Suprapubic skin (tissue), 4 donors: Measurements from ENCODE around the gene ACER1. TPM values are rescaled to one million over a fixed set of nuclear protein-coding genes. Genes with fewer than 3 reads are reported as not detected.
"Not testable (repeated sequence)": the region's sequence is repeated elsewhere in the genome, so short reads cannot be mapped to it uniquely, and the experiment has no call there.

Experiments
- DNase-seq, 2 donors: peaks; one replicate each; pipeline ENCODE4 v3.0.0-alpha.2; 2019; ENCODE audit warnings: low spot score in 2 of 2
- H3K27ac ChIP-seq: fragments of 200-600 bp; sonication (generic); one replicate; pipeline ENCODE4 v1.5.1; 2019
- H3K27me3 ChIP-seq: fragments of 200-600 bp; sonication (generic); one replicate; pipeline ENCODE4 v1.5.1; 2019
- H3K36me3 ChIP-seq: fragments of 200-600 bp; sonication (generic); one replicate; pipeline ENCODE4 v1.5.1; 2019
- H3K4me1 ChIP-seq: fragments of 200-600 bp; sonication (generic); one replicate; pipeline ENCODE4 v1.5.1; 2019
- H3K4me3 ChIP-seq: fragments of 200-600 bp; sonication (generic); one replicate; pipeline ENCODE4 v1.5.1; 2019; ENCODE audit warnings: mild to moderate bottlenecking
- H3K9me3 ChIP-seq: fragments of 200-600 bp; sonication (generic); one replicate; pipeline ENCODE4 v1.5.1; 2019
- EP300 ChIP-seq: sonication (generic); formaldehyde crosslinking; IDR thresholded peaks from one replicate; pipeline ENCODE4 v1.6.1; 2017; ENCODE audit warnings: antibody characterized with exemption
- POLR2A ChIP-seq, 2 donors: fragments of 450-650 bp; IDR thresholded peaks; one replicate each; pipeline ENCODE4 v1.6.1; 2017; ENCODE audit warnings: antibody characterized with exemption in 2 of 2, mild to moderate bottlenecking in 2 of 2, moderate library complexity in 2 of 2
- POLR2AphosphoS5 ChIP-seq, 3 donors: sonication (generic); formaldehyde crosslinking; IDR thresholded peaks; one replicate each; pipeline ENCODE4 v1.6.1; 2017; ENCODE audit warnings: antibody characterized with exemption in 3 of 3
- whole genome bisulfite sequencing: methylation state at CpG from one replicate; pipeline ENCODE4 v1.1.5; 2018; 5-methylcytosine and 5-hydroxymethylcytosine counted together
- total RNA-seq, 4 donors: library from RNA; depleted of rRNA; stranded (reverse); fragments of >200 nt; gene quantifications; one replicate each; pipeline ENCODE4 v1.1.0, GENCODE V29; 2016
- TF ChIP-seq, protein P1 (sequence below), 2 donors: fragments of 200-600 bp in 1 of 2; fragments of 450-650 bp in 1 of 2; sonication (generic) in 1 of 2; IDR thresholded peaks; one replicate each; pipeline ENCODE4 v1.5.1; 2016 to 2019; ENCODE audit warnings: antibody characterized with exemption in 2 of 2, mild to moderate bottlenecking in 1 of 2, moderate library complexity in 1 of 2

The ACER1 gene
- total RNA-seq, 4 donors from 2014 or later, result 22.2 to 81.4 (median 51.8) TPM

DNA sequence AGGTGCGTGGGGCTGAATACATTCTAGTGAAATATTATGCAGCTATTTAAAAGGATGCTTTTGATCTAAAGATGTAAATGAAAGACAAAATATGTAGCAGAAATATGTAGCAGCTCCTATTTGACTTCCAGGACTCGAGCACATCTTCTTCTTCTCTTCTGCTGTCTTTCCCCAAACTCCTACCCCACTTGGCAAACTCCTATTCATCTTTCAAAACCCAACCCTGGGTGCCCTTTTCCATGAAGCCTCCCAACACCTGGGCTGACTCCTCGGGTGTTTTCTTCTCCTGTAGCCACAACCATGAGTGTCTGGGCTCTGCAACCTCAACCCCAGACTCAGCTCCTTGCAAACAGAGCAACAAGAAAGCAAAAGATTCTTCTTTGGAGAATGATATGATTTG is 11.1 kb downstream of the ACER1 start:
- H3K9me3 ChIP-seq, result no peaks in the 10 kb centered on the region
- DNase-seq, result no peak
- H3K27ac ChIP-seq, result no peak overlapping the region
- TF ChIP-seq POLR2A (IDR thresholded peaks at IDR 0.05) (no peak), EP300 (no peak), POLR2AphosphoS5 (IDR thresholded peaks at IDR 0.05) (no peak)
- TF ChIP-seq, protein P1, sequence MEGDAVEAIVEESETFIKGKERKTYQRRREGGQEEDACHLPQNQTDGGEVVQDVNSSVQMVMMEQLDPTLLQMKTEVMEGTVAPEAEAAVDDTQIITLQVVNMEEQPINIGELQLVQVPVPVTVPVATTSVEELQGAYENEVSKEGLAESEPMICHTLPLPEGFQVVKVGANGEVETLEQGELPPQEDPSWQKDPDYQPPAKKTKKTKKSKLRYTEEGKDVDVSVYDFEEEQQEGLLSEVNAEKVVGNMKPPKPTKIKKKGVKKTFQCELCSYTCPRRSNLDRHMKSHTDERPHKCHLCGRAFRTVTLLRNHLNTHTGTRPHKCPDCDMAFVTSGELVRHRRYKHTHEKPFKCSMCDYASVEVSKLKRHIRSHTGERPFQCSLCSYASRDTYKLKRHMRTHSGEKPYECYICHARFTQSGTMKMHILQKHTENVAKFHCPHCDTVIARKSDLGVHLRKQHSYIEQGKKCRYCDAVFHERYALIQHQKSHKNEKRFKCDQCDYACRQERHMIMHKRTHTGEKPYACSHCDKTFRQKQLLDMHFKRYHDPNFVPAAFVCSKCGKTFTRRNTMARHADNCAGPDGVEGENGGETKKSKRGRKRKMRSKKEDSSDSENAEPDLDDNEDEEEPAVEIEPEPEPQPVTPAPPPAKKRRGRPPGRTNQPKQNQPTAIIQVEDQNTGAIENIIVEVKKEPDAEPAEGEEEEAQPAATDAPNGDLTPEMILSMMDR (IDR thresholded peaks at IDR 0.05), result no peak
- H3K4me1 ChIP-seq, result no peaks in the 10 kb centered on the region
- peaks cover 8% of the 10 kb centered on the region for H3K27me3 ChIP-seq
- no peak overlapping the region for H3K4me3 ChIP-seq
- H3K36me3 ChIP-seq, result no peaks in the 10 kb centered on the region
- 60% methylated on average over 3 of the region's 3 CpGs for WGBS

DNA sequence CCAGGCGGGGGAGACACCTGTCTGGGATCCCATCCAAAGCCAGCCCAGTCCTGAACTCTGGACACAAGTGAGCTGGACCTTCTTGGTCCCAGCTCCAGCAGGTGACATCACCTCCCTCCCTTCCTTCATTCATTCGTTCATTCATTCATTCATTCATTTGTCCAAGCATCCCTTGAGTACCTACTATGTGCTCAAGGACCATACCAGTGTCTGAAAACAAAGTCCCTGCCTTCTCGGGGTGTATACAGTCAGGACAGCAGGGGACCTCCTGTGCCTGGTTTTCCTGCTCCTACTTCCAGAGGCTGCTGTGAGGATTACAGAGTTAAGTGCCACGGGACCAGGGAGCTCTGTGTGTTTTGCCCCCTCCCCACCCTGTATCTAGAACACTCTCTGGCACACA is 14.0 kb downstream of the ACER1 start:
- 36% methylated on average over 4 of the region's 4 CpGs for WGBS
- Histone ChIP-seq H3K36me3 (no peaks in the 10 kb centered on the region), H3K27ac (no peak overlapping the region), H3K9me3 (no peaks in the 10 kb centered on the region), H3K4me3 (no peak overlapping the region), H3K4me1 (no peaks in the 10 kb centered on the region), H3K27me3 (peaks cover 8% of the 10 kb centered on the region)
- no peak for TF ChIP-seq EP300
- no peak for TF ChIP-seq POLR2A (IDR thresholded peaks at IDR 0.05)
- no peak for TF ChIP-seq POLR2AphosphoS5 (IDR thresholded peaks at IDR 0.05)
- TF ChIP-seq, protein P1 (IDR thresholded peaks at IDR 0.05), result no peak
- no peak for DNase-seq

DNA sequence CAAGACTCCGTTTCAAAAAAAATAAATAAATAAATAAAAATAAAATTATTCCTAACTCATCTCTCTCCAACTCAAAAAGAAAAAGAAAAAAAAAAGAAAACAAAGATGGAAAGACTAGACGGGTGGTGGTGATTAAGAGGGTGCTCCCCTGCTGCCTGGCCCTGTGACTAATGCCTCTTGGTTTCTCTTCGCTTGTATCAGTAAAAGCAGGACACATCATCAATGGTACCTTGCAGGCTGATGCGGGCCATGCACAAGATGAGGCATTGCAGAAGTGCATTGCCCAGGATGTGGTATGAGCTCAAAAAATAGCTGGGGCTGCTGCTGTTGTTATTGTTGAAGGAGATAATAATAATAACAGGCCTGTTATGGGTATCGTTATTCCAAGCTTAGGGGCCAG is 14.6 kb downstream of the ACER1 start:
- no peak overlapping the region for H3K4me3 ChIP-seq
- no peak overlapping the region for H3K27ac ChIP-seq
- H3K9me3 ChIP-seq, result no peaks in the 10 kb centered on the region
- peaks cover 8% of the 10 kb centered on the region for H3K27me3 ChIP-seq
- DNase-seq, result no peak
- TF ChIP-seq POLR2A (IDR thresholded peaks at IDR 0.05) (no peak), POLR2AphosphoS5 (IDR thresholded peaks at IDR 0.05) (no peak), EP300 (no peak)
- TF ChIP-seq, protein P1 (IDR thresholded peaks at IDR 0.05), result no peak
- no peaks in the 10 kb centered on the region for H3K4me1 ChIP-seq
- no peaks in the 10 kb centered on the region for H3K36me3 ChIP-seq
- WGBS, result 73% methylated on average over 5 of the region's 5 CpGs

DNA sequence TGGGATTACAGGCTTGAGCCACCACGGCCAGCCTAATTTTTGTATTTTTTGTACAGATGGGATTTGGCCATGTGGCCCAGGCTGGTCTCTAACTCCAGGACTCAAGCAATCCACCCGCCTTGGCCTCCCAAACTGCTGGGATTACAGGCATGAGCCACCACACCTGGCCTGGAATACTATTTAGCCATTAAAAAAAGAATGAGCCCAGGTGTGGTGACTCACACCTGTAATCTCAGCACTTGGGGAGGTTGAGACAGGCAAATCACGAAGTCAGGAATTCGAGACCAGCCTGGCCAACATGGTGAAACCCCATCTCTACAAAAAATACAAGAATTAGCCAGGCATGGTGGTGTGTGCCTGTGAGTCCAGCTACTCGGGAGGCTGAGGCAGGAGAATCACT is 17.8 kb downstream of the ACER1 start:
- peaks cover 12% of the 10 kb centered on the region for H3K27me3 ChIP-seq
- H3K9me3 ChIP-seq, DNase-seq, H3K4me3 ChIP-seq, H3K27ac ChIP-seq, H3K36me3 ChIP-seq, H3K4me1 ChIP-seq: not testable (repeated sequence)
- 78% methylated on average over 5 of the region's 5 CpGs for WGBS

DNA sequence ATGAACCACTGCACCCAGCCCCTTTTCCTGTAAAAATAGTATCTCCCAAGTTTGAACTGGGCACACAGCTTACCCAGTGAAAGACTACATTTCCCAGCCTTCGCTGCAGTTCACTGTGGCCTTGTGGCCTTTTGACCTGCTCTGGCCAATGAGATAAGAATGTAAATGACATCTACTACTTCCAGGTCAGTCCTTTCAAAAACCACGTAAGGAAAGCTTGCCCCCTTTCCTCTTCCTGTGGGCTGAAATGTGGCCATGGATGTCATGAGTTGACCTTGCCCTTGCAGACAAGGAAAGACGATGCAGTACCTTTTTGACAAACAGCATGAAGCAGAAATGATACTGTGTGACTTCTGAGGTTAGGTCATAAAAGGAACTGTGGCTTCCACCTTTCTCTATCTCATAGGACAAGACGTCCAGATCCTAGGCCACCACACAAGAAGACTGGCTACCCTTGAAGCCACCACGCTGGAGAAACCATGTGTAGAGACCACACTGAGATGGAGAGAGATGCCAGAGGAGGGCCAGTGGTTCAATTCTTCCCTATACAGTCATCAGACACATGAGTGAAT is 19.9 kb downstream of the ACER1 start:
- H3K27ac ChIP-seq, result no peak overlapping the region
- H3K4me3 ChIP-seq, result no peak overlapping the region
- no peaks in the 10 kb centered on the region for H3K9me3 ChIP-seq
- no peak for DNase-seq
- TF ChIP-seq EP300 (no peak), POLR2A (IDR thresholded peaks at IDR 0.05) (no peak), POLR2AphosphoS5 (IDR thresholded peaks at IDR 0.05) (no peak)
- TF ChIP-seq, protein P1 (IDR thresholded peaks at IDR 0.05), result no peak
- 74% methylated on average over 5 of the region's 5 CpGs for WGBS
- H3K36me3 ChIP-seq, result no peaks in the 10 kb centered on the region
- H3K4me1 ChIP-seq, result no peaks in the 10 kb centered on the region
- peaks cover 9% of the 10 kb centered on the region for H3K27me3 ChIP-seq

DNA sequence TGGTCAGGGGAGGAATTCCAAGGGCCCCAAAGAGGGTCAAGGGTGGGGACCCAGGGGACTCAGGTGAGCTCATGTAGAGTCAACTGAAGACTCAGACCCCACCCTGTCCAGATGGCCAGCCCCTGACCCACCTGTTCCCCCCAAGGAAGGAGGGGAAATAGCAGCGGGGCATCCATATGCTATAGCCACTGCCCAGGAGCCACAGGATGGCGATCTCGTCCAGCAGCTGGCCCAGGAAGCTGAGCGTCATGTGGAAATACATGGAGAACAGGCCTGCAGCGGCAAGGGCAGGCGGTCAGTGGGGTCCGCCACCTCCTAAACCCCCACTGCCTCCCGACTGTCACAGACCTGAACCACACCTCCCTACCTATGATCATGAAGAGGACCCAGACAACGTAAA is 21.4 kb downstream of the ACER1 start:
- H3K36me3 ChIP-seq, result no peaks in the 10 kb centered on the region
- H3K4me1 ChIP-seq, result no peaks in the 10 kb centered on the region
- no peak for TF ChIP-seq EP300
- TF ChIP-seq, protein P1 (IDR thresholded peaks at IDR 0.05), result no peak
- TF ChIP-seq POLR2A (IDR thresholded peaks at IDR 0.05), result no peak
- no peak for TF ChIP-seq POLR2AphosphoS5 (IDR thresholded peaks at IDR 0.05)
- H3K27me3 ChIP-seq, result peaks cover 9% of the 10 kb centered on the region
- H3K27ac ChIP-seq, result no peak overlapping the region
- WGBS, result 81% methylated on average over 8 of the region's 9 CpGs
- H3K9me3 ChIP-seq, result no peaks in the 10 kb centered on the region
- no peak overlapping the region for H3K4me3 ChIP-seq
- DNase-seq, result no peak
